Mucosa of descending colon (tissue), 3 donors: ENCODE data around the gene APOBEC3H. TPM values are rescaled to one million over a fixed set of nuclear protein-coding genes. Genes with fewer than 3 reads are reported as not detected.

Source experiments
- ATAC-seq: fragments of 200-7000 bp; cut with Tn5 transposase; one replicate; pipeline ENCODE4 v1.9.1; 2020; ENCODE audit warnings: mild to moderate bottlenecking, moderate library complexity
- DNase-seq, 3 donors: peaks; one replicate each; pipeline ENCODE4 v3.0.0-alpha.2; 2020
- H3K36me3 ChIP-seq: fragments of 200-600 bp; one replicate; pipeline ENCODE4 v1.8.0; 2021; ENCODE audit warnings: low read depth, mild to moderate bottlenecking
- H3K4me1 ChIP-seq: fragments of 200-600 bp; one replicate; pipeline ENCODE4 v1.8.0; 2021; ENCODE audit warnings: low read depth, mild to moderate bottlenecking
- H3K4me3 ChIP-seq: fragments of 200-600 bp; one replicate; pipeline ENCODE4 v1.8.0; 2021; ENCODE audit warnings: mild to moderate bottlenecking
- H3K9me3 ChIP-seq: fragments of 200-600 bp; one replicate; pipeline ENCODE4 v1.8.0; 2021; ENCODE audit warnings: mild to moderate bottlenecking
- CTCF ChIP-seq: fragments of 200-600 bp; IDR thresholded peaks from one replicate; pipeline ENCODE4 v1.8.0; 2022; ENCODE audit warnings: antibody characterized with exemption, mild to moderate bottlenecking
- intact Hi-C, 2 donors: fragments of 100-400 bp; cut with DNase I in 1 of 2; cut with micrococcal nuclease in 1 of 2; formaldehyde crosslinking; loops; one replicate each; pipeline versions ENCODE4 v1.11.0 to v1.11.1; 2022; cut with DNase I, micrococcal nuclease
- total RNA-seq, 3 donors: library from RNA; stranded (reverse); fragmentation: NEBNext Ultra II Directional in 2 of 3; extraction: Animal tissue kit (Norgen Biotek cat#: 25700) in 2 of 3; gene quantifications; one replicate each; pipeline versions ENCODE4 v1.2.1 to v1.2.4, GENCODE V29; 2021 to 2023
- donor health status: DM: no; HTN: no; CAD: no; lungs with moderate emphysema.
- donor health status: DM: no; HTN: no; CAD: no.
- donor health status: DM: no; HTN: yes; CAD: no.

APOBEC3H gene
- total RNA-seq, 3 donors from 2014 or later, result 0.51 TPM; not detected in 2

GRCh38 chr22:39130892-39131855 is 34.1 kb downstream of the APOBEC3H start:
- Histone ChIP-seq H3K36me3 (no peaks in the 10 kb centered on the region), H3K9me3 (no peaks in the 10 kb centered on the region), H3K4me1 (peaks cover 17% of the 10 kb centered on the region), H3K4me3 (no peak overlapping the region)
- TF ChIP-seq CTCF, result no peak
- ATAC-seq (peak; percentile 13), DNase-seq (peak in 1 of 3 donors; percentile 28)
- intact Hi-C loops, result no loop called here

- Histone ChIP-seq H3K4me3 (no peak overlapping the region), H3K9me3 (no peaks in the 10 kb centered on the region), H3K4me1 (peaks cover 17% of the 10 kb centered on the region), H3K36me3 (no peaks in the 10 kb centered on the region)
- ATAC-seq, result no peak
- no peak for DNase-seq
- TF ChIP-seq CTCF, result no peak
- intact Hi-C loops, result no loop called here
Observed at GRCh38 chr22:39132281-39132680, 35.2 kb downstream of the APOBEC3H start.

GRCh38 chr22:39132871-39133524 is 36.0 kb downstream of the APOBEC3H start:
- intact Hi-C loops, result no loop called here
- no peaks in the 10 kb centered on the region for H3K36me3 ChIP-seq
- no peak for ATAC-seq
- H3K4me1 ChIP-seq, result peaks cover 17% of the 10 kb centered on the region
- TF ChIP-seq CTCF, result no peak
- H3K9me3 ChIP-seq, result no peaks in the 10 kb centered on the region
- no peak overlapping the region for H3K4me3 ChIP-seq
- no peak for DNase-seq

GRCh38 chr22:39133871-39134270 is 36.8 kb downstream of the APOBEC3H start:
- intact Hi-C loops, result no loop called here
- Histone ChIP-seq H3K36me3 (no peaks in the 10 kb centered on the region), H3K4me1 (peaks cover 10% of the 10 kb centered on the region), H3K9me3 (no peaks in the 10 kb centered on the region), H3K4me3 (no peak overlapping the region)
- ATAC-seq, result no peak
- DNase-seq, result peak in 1 of 3 donors; percentile 23
- TF ChIP-seq CTCF, result no peak

- Histone ChIP-seq H3K36me3 (no peaks in the 10 kb centered on the region), H3K4me1 (peaks cover 9% of the 10 kb centered on the region), H3K9me3 (no peaks in the 10 kb centered on the region), H3K4me3 (no peak overlapping the region)
- ATAC-seq, result no peak
- peak in 1 of 3 donors; percentile 23 for DNase-seq
- intact Hi-C loops, result no loop called here
- no peak for TF ChIP-seq CTCF
Observed at GRCh38 chr22:39134366-39135091, 37.5 kb downstream of the APOBEC3H start.
